Measurements from ENCODE around the gene DPM3.
"Not testable (repeated sequence)": the region's sequence is repeated elsewhere in the genome, so short reads cannot be mapped to it uniquely, and the experiment has no call there.

Gene DPM3

DNA sequence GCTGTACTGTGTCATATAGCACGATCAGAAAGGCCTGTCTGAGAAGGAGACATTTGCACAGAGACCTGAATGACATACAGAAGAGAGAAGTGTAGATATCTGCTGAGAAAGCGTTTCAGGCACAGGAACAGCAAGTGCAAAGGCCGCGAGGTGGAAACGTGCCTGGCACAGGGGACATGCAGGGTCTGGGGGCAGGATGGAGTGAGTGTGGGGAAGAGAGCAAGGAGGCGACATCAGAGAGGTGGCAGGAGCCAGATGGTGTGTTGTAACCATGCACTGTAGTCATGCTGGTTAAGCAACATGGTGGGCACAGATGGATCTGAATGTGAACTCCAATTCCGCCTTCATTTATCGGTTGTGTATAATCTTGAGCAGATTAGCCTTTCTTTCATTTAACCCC lies 19.8 kb upstream of the DPM3 start:
- H3K27me3 ChIP-seq (replicated peaks): no peaks in the 10 kb centered on the region
- no peak overlapping the region for H3K4me3 ChIP-seq (ENCODE audit: low read depth, low read length)
- DNase-seq: no peak
- H3K27ac ChIP-seq: no peak overlapping the region
- H3K36me3 ChIP-seq (replicated peaks): no peaks in the 10 kb centered on the region
- TF ChIP-seq, protein P1, sequence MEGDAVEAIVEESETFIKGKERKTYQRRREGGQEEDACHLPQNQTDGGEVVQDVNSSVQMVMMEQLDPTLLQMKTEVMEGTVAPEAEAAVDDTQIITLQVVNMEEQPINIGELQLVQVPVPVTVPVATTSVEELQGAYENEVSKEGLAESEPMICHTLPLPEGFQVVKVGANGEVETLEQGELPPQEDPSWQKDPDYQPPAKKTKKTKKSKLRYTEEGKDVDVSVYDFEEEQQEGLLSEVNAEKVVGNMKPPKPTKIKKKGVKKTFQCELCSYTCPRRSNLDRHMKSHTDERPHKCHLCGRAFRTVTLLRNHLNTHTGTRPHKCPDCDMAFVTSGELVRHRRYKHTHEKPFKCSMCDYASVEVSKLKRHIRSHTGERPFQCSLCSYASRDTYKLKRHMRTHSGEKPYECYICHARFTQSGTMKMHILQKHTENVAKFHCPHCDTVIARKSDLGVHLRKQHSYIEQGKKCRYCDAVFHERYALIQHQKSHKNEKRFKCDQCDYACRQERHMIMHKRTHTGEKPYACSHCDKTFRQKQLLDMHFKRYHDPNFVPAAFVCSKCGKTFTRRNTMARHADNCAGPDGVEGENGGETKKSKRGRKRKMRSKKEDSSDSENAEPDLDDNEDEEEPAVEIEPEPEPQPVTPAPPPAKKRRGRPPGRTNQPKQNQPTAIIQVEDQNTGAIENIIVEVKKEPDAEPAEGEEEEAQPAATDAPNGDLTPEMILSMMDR (IDR thresholded peaks at IDR 0.05; ENCODE audit: low read depth, low read length, missing control alignments): no peak
- in situ Hi-C loops (cut with HindIII; ENCODE audit: low pct_ligation_motif_present, low sequenced_read_pairs): loop anchor here (10.0 kb wide), 1 partner anchor 45 kb away; no protein-coding TSS in a partner anchor

DNA sequence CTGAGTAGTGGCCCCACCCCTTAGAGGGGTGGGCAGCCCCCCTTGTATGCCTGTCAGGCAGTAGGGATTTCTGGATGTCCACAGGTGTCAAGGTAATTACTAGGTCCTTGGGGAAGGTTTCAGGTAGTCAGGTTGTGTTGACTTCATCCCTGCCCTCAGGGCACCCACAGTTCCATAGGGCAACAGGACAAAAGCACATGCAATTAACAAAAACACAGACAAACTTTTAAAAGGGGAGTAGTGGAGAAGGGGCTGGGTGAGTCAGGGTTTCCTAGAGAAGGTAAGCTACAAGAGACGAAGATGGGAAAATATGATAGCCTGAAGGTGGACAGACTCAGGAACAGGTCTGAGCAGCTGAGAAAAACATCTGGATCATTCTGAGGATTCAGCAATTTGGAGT lies 18.7 kb upstream of the DPM3 start:
- no peak overlapping the region for H3K27ac ChIP-seq

DNA sequence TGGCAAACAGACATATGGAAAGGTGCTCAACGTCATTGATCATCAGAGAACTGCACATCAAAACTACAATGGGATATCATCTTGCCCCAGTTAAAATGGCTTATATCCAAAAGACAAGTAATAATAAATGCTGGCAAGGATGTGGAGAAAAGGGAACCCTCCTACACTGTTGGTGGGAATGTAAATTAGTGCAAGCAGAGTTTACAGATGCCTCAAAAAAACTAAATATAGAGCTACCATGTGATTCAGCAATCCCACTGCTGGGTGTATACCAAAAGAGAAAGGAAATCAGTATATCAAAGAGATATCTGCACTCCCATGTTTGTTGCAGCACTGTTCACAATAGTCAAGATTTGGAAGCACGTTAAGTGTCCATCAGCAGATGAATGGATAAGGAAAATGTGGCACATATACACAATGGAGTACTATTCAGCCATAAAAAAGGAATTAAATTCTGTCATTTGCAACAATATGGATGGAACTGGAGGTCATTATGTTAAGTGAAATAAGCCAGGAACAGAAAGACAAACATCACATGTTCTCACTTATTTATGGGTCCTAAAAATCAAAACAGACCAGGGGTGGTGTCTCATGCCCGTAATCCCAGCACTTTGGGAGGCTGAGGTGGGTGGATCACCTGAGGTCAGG lies 15.8 kb upstream of the DPM3 start:
- DNase-seq; H3K36me3 ChIP-seq (replicated peaks); H3K27me3 ChIP-seq (replicated peaks); H3K27ac ChIP-seq; in situ Hi-C loops (cut with HindIII; ENCODE audit: low pct_ligation_motif_present, low sequenced_read_pairs); H3K4me3 ChIP-seq (ENCODE audit: low read depth, low read length): not testable (repeated sequence)

More for the DNA sequence above, 18.7 kb upstream of the DPM3 start:
- TF ChIP-seq, protein P1 (IDR thresholded peaks at IDR 0.05; ENCODE audit: low read depth, low read length, missing control alignments): no peak
- no peak overlapping the region for H3K4me3 ChIP-seq (ENCODE audit: low read depth, low read length)
- no peaks in the 10 kb centered on the region for H3K36me3 ChIP-seq (replicated peaks)
- in situ Hi-C loops (cut with HindIII; ENCODE audit: low pct_ligation_motif_present, low sequenced_read_pairs): no loop called here
- no peaks in the 10 kb centered on the region for H3K27me3 ChIP-seq (replicated peaks)
- DNase-seq: no peak

DNA sequence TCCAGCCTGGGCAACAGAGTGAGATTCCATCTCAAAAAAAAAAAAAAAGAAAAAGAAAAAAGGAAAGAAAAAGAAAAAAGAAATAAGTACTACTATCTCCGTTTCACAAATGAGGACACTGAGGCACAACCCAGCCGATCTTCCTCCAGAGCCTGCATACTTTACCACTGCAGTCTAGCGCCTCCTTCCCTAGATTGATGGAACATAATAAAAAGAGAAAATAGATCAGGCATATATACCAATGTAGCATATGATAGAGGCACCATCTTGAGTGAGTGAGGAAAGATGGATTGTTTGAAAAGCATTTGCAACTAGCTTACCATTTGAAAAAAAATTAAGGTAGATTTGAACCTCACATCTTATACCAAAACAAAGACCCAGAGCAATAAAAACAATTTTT lies 5.2 kb upstream of the DPM3 start:
- no peaks in the 10 kb centered on the region for H3K36me3 ChIP-seq (replicated peaks)
- H3K27me3 ChIP-seq (replicated peaks): no peaks in the 10 kb centered on the region
- no peak overlapping the region for H3K27ac ChIP-seq
- TF ChIP-seq, protein P1 (IDR thresholded peaks at IDR 0.05; ENCODE audit: low read depth, low read length, missing control alignments): peak; percentile 20
- H3K4me3 ChIP-seq (ENCODE audit: low read depth, low read length): no peak overlapping the region
- DNase-seq: no peak
- in situ Hi-C loops (cut with HindIII; ENCODE audit: low pct_ligation_motif_present, low sequenced_read_pairs): no loop called here

DNA sequence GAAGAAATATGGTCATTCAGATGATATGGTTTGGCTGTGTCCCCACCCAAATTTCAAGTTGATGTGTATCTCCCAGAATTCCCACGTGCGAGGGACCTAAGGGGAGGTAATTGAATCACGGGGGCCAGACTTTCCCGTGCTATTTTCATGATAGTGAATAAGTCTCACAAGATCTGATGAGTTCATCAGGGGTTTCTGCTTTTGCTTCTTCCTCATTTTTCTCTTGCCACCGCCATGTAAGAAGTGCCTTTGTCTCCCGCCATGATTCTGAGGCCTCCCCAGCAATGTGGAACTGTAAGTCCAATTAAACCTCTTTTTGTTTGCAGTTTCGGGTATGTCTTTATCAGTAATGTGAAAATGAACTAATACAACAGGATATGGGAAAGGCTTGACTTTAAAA lies 1.4 kb upstream of the DPM3 start:
- in situ Hi-C loops (cut with HindIII; ENCODE audit: low pct_ligation_motif_present, low sequenced_read_pairs): no loop called here
- peaks cover 6% of the 10 kb centered on the region for H3K36me3 ChIP-seq (replicated peaks)
- TF ChIP-seq, protein P1 (IDR thresholded peaks at IDR 0.05; ENCODE audit: low read depth, low read length, missing control alignments): no peak
- H3K27ac ChIP-seq: no peak overlapping the region
- H3K4me3 ChIP-seq (ENCODE audit: low read depth, low read length): no peak overlapping the region
- no peaks in the 10 kb centered on the region for H3K27me3 ChIP-seq (replicated peaks)
- no peak for DNase-seq

DNA sequence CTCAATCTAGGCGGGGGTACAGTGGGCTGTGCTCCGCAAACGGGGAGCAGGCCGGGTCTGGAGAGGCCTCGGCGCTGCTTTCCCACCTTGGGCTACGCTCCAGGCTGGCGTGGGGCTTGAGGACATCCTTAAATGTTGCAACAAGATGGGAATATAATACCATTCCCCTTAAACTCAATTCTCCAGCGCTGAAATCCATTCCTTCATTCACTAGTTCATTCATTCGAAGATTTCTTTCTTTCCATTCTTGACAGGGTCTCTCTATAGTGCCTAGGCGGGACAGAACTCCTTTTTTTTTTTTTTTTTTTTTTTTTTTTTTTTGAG lies 261 bp upstream of the DPM3 start:
- Histone ChIP-seq H3K27ac (no peak overlapping the region), H3K36me3 (replicated peaks) (peaks cover 6% of the 10 kb centered on the region), H3K27me3 (replicated peaks) (no peaks in the 10 kb centered on the region), H3K4me3 (ENCODE audit: low read depth, low read length) (peak overlapping the region; percentile 93)
- in situ Hi-C loops (cut with HindIII; ENCODE audit: low pct_ligation_motif_present, low sequenced_read_pairs): no loop called here
- DNase-seq: no peak
- TF ChIP-seq, protein P1 (IDR thresholded peaks at IDR 0.05; ENCODE audit: low read depth, low read length, missing control alignments): no peak

Measured in brain microvascular endothelial cell (primary cell).